NCI-H446 (cell line): Measurements from ENCODE around the gene ZNF536.
A peak's percentile ranks its signal among the peaks of the same experiment; 100 is the strongest.
"Not testable (repeated sequence)": the region's sequence is repeated elsewhere in the genome, so short reads cannot be mapped to it uniquely, and the experiment has no call there.

ENCODE experiments used
- DNase-seq, 2 experiments: peaks; one replicate each; lab custom pipeline; 2025; lab: John Stamatoyannopoulos, UW

Gene ZNF536

GRCh38 chr19:30419568-30420180, 47.5 kb downstream of the ZNF536 start:
- DNase-seq, result no peak

- no peak for DNase-seq
Observed at GRCh38 chr19:30420316-30420715, 48.1 kb downstream of the ZNF536 start.

DNA sequence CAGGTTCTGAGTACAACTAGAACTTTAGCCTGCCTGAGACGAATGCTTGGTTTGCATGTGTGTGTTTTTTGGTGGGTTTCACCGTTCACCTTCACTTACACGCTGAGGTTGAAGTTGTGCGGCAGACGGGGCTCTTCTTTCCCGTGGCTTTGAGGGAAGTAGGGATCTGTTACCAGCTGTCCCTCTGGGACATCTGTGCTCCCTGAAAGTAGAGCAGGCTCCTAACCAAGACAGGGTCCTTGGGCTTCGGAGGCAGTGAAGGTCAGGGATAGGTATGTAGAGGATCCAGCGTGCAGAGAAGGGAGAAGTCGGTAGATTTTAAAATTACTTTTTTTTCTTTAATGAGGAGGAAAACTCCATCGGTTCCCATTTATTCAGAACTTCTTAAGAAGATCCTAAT, 48.7 kb downstream of the ZNF536 start:
- DNase-seq, result no peak

GRCh38 chr19:30421571-30421970, 49.4 kb downstream of the ZNF536 start:
- no peak for DNase-seq

- no peak for DNase-seq
Observed at GRCh38 chr19:30423481-30423880, 51.3 kb downstream of the ZNF536 start.

DNA sequence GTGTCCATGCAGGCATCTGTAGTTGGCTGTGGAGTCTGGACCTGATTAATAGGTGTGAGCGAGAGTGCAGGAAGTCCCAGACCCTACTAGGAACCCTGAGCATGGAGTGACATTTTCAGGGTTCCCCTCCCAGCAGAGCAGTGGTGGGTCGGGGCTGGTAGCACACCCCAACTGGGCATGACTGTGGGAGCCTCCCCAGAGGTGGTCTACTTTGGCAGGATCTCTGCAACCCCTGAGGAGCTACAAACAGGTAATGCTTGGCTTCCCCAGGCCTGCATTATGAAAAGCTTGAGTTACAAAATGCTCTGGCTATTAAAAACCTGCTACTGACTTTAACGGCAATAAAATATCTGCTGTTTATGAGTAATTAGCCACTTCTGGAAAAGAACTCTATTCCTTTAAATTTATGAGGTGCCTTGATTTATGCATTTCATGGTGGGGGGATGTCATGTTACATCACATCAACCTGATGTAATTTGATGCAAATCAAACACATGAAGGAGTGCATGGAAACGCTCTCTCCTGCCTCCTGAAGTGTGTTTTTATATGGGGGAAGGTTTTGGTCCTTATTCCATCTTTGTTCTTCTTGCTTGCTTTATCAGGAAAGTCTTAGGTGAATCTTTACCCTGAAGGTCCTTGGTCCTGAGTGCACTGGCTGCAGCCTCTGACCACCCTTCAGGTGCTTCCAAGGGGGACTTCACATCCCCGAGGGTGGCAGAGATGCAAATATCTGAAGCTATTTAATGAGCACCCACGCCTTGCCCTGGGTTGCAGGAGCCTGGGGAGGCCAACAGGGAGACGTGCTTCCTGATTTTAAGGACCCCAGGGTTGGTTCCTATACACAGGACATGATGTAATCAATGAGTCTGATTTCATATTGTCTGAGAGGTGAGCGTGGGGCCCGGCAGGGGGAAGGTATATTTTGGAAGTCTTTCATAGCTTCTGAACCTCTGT, 54.0 kb downstream of the ZNF536 start:
- DNase-seq, result no peak

DNA sequence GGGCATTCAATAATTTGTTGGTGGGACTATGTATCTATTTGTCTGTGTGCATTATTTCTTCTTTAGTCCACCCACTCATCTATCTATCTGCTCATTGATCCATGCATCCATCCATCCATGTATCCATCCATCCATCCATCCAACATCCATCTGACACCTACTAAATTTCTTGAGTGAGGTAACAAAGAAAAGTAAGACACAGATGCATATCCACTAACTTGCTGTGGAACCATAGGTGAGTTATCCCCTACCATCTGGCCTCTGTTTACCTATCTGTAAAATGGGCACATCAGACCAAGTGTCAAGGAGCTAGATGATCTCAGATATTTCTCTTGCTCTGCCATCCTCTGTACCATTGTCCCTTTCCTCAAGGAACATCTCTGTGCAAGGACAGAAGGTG, 54.7 kb downstream of the ZNF536 start:
- no peak for DNase-seq

DNA sequence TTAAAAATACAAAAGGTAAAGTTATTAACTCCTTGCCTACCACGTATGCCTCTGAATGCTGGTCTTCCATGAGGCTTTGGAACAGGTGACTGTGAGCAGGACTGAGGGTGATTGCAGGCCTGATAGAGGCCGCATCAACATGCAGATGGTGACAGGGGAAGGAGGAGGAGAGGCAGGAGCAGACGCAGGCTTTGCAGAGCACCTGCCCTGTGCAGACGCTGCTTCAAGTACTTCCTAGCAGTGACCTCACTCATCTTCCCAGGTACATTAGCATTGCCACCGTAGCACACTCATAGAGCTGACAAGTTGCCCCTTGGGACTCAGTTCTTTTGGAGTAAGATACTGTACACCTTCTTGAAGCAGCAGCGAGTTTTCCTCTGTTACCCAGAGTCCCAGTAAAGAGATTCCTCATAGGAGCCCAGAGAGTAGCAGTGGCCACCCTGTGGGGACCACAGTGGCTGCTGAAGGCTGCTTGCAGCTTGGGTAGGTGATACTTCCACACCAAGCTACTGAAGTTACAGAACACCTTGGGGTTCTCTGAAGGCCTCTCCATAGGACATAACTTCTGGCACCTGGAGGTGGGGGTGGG, 56.0 kb downstream of the ZNF536 start:
- DNase-seq, result no peak

DNA sequence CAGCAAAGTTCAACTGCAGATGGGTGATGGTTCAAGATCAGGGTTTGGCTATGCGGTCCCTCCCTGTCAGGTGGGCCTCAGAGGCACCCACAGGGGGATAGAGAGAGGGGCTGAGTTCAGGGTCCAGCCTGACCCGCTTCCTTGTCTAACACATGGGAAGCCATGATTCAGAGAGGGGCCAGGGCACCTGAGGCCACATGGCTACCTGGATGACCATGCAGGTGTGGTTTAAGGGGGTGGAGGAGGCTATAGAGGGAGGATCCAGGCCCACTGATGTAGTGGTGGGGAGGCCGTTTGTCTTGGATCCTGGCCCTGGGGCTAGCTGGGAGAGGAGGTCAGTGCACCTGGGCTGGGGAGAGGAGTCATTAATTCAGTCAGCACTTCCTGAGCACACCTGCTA, 56.7 kb downstream of the ZNF536 start:
- DNase-seq, result no peak

DNA sequence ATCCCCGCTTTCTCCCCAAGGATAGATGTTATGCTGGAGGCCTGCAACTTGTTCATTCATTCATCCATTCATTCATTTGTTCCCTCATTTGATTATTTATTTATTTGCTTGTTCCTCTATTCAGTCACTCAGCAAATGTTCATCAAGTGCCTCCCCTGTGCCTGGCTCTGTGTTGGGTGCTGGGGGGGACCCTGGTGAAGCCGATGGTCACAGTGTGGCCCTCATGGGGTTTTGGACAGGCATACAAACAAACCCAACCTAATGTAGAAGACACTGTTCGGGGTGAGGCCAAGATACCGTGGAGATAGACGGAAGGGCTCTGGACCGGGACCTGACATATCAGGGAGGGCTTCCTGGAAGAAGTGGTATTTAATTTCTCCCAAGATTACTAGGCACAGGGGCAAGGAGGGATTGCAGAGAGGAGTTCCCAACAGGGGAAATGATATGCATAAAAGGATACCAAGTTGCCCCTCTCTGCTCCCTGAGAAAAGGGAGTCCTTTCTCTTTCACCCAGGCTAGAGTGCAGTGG, 58.1 kb downstream of the ZNF536 start:
- no peak for DNase-seq

- no peak for DNase-seq
Observed at GRCh38 chr19:30431591-30431990, 59.4 kb downstream of the ZNF536 start.

- no peak for DNase-seq
Observed at GRCh38 chr19:30434797-30435594, 62.8 kb downstream of the ZNF536 start.

GRCh38 chr19:30437869-30438268, 65.7 kb downstream of the ZNF536 start:
- no peak for DNase-seq

DNA sequence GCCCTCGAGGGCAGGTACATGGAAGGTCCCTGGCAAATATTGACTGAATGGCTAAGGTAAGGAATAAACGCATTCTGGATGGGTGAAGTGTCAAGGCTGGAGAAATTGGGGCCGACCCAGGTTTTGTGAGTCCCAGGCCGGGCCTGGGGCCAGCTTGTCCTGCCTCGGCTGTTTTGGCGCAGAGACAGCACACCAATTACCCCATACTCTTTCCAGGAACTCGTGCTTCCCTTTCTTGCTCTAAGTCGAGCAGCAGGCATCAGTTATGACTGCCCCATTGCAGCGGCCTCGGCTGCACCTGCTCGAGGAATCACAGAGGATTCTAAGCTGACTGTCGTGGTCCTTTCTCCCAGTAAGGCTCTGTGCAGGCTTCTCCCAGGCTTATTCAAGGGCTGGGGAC, 67.1 kb downstream of the ZNF536 start:
- DNase-seq, result peak; percentile 24 to 61

DNA sequence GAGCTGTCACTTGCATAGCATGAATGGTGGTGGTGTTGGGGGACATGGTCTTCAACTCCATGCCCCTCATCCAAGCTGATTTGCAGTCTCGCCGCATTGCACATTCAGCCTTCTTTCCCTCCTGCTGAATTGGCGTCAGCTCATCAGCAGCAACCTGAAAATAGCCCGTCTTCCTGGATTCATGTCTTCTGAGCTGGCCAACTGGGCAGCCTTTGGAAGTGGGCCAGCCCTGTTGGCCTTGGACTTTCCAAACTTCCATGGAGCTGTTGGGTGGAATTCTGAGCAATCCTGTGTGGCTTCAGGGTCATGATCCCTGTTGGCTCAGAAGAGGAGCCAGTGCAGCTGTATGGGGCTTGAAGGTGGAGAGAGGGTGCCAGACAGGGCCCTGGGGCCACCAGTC, 68.8 kb downstream of the ZNF536 start:
- no peak for DNase-seq

DNA sequence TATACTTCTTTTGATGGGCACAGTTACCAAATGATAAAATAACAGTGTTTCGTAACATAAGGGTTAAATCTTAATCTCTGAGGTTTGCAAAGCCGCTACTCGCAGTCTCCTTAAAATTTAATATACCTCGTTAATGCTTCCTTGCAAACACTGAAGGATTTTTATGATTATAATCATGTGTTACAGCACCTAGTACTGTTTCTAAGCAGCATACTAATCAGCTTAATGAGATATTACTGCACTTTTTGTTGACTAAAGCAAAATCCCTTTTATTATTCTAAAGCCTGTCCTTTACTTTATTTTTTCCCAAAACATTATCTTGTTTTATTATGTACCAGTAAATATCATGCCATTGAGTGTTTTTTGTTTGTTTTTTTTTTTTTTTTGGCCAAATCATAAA, 70.5 kb downstream of the ZNF536 start:
- DNase-seq, result no peak

DNA sequence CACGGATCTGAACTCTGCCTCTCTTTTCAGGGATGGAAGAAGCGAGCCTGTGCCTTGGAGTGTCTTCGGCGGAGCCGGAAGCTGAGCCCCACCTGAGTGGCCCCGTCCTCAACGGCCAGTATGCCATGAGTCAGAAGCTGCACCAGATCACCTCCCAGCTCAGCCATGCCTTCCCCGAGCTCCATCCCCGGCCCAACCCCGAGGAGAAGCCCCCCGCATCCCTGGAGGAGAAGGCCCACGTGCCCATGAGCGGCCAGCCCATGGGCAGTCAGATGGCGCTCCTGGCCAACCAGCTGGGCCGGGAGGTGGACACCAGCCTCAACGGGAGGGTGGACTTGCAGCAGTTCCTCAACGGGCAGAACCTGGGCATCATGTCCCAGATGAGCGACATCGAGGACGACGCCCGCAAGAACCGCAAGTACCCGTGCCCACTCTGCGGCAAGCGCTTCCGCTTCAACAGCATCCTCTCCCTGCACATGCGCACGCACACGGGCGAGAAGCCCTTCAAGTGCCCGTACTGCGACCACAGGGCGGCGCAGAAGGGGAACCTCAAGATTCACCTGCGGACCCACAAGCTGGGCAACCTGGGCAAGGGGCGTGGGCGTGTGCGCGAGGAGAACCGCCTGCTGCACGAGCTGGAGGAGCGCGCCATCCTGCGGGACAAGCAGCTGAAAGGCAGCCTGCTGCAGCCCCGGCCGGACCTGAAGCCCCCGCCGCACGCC, 71.5 kb downstream of the ZNF536 start:
- no peak for DNase-seq

DNA sequence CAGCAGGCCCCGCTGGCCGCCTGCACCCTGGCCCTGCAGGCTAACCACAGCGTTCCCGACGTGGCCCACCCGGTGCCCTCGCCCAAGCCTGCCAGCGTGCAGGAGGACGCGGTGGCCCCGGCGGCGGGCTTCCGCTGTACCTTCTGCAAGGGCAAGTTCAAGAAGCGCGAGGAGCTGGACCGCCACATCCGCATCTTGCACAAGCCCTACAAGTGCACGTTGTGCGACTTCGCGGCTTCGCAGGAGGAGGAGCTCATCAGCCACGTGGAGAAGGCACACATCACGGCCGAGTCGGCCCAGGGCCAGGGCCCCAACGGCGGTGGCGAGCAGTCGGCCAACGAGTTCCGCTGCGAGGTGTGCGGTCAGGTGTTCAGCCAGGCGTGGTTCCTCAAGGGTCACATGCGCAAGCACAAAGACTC, 72.1 kb downstream of the ZNF536 start:
- DNase-seq, result no peak

DNA sequence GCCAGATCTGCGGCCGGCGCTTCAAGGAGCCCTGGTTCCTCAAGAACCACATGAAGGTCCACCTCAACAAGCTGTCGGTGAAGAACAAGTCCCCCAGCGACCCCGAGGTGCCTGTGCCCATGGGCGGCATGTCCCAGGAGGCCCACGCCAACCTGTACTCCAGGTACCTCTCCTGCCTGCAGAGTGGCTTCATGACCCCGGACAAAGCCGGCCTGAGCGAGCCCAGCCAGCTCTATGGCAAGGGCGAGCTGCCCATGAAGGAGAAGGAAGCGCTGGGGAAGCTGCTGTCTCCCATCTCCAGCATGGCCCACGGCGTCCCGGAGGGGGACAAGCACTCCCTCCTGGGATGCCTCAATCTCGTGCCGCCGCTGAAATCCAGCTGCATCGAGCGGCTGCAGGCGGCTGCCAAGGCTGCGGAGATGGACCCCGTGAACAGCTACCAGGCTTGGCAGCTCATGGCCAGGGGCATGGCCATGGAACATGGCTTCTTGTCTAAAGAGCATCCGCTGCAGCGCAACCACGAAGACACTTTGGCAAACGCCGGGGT, 72.6 kb downstream of the ZNF536 start:
- no peak for DNase-seq

DNA sequence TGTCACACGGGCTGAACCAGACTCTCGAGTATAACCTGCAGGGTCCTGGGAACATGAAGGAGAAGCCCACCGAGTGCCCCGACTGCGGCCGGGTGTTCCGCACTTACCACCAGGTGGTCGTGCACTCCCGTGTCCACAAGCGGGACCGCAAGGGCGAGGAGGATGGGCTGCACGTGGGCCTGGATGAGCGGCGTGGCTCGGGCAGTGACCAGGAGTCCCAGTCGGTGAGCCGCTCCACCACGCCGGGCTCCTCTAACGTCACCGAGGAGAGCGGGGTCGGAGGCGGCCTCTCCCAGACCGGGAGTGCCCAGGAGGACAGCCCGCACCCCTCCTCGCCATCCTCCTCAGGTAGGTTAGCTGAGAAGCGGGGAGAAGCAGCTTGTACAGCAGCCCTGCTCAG, 73.2 kb downstream of the ZNF536 start:
- DNase-seq, result no peak

DNA sequence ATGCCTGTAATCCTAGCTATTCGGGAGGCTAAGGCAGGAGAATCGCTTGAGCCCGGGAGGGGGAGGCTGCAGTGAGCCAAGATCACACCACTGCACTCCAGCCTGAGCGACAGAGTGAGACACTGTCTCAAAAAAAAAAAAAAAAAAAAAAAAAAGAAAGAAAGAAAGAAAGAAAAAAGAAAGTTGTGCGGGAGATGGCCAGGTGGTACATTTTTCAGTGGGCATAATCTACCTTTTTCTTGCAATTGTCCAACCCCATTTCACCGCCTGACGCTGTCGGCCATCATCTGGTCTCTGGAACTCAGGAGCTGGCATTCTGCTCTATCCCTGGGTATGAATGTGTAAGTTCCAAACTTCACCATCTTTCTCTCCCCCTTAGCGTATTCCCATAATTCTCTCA, 73.9 kb downstream of the ZNF536 start:
- DNase-seq, result not testable (repeated sequence)
